ENCODE data around the gene CACTIN.

DNA sequence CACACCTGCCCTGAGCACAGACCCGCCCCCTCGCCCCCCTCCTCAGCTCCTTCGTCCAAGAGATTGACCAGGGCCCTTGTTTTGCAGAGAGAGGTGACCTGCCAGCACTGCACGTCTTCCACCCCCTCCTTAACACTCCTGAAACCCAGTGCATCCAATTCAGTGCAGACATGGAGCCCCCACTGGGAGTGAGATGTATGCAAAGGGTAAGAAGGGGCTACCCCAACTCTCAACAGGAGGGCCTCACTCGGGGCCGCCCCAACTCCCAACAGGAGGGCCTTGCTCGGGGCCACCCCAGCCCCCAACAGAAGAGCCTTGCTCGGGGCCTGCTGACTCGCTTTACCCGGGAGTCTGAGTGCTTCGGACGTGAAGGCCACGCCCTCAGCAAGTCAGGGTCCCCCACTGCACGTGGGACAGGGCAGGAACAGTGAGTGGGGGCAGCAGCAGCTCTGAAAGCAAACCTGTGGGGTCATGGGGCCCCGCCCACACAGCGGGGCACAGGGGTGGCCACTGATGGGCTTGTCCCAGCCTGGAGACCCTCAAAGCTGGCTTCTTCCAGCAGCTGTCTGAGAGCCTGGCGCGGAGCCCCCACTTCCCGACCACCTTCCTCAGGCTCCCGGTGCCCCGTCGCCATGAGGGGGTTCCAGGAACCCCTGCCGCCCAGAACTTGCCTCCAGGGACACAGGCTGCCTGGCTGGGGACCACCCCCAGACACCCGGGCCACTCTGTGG is 5.6 kb downstream of the CACTIN start:
- TF ChIP-seq EZH2 (optimal IDR thresholded peaks at IDR 0.05; ENCODE audit: low read depth, low read length): no peak
- TF ChIP-seq, protein P1, sequence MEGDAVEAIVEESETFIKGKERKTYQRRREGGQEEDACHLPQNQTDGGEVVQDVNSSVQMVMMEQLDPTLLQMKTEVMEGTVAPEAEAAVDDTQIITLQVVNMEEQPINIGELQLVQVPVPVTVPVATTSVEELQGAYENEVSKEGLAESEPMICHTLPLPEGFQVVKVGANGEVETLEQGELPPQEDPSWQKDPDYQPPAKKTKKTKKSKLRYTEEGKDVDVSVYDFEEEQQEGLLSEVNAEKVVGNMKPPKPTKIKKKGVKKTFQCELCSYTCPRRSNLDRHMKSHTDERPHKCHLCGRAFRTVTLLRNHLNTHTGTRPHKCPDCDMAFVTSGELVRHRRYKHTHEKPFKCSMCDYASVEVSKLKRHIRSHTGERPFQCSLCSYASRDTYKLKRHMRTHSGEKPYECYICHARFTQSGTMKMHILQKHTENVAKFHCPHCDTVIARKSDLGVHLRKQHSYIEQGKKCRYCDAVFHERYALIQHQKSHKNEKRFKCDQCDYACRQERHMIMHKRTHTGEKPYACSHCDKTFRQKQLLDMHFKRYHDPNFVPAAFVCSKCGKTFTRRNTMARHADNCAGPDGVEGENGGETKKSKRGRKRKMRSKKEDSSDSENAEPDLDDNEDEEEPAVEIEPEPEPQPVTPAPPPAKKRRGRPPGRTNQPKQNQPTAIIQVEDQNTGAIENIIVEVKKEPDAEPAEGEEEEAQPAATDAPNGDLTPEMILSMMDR (IDR thresholded peaks at IDR 0.05; ENCODE audit: low read length): no peak
- TF ChIP-seq EZH2phosphoT487 (IDR thresholded peaks at IDR 0.05; ENCODE audit: low read length): no peak
